GM20000 (cell line): ENCODE results near the gene THBS1.

Source experiments
- DNase-seq: peaks from one replicate; pipeline ENCODE4 v3.0.0; 2012; ENCODE audit warnings: low spot score
- TF ChIP-seq, protein P1 (sequence below): IDR thresholded peaks from 2 replicates; pipeline ENCODE4 v1.5.1; 2012; ENCODE audit warnings: mild to moderate bottlenecking, control low read depth; ENCODE audit errors: extremely low read depth, missing control alignments

Gene THBS1

DNA sequence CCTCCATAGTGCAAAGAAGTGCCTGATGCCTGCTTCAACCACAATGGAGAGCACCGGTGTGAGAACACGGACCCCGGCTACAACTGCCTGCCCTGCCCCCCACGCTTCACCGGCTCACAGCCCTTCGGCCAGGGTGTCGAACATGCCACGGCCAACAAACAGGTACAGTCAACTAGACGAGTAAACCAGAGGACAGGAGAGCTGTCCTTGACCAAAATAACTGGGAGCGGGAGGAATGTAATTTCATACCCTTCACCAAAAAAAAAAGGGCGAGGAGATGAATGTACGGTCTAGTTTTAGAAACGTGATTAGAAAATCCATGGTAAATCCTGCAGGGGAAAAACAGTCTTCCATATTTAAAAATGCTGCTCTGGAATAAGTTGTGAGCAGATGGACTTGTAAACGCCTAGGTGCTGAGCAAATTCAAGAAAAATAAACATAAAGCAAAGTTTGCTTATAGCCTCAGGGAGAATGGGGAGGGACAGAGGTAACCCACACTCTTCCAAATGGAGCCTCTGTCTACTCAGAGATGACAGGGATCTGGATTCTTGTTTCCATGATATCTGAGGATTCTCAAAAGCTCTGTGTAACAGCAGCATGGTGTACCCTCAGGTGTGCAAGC lies 8.4 kb downstream of the THBS1 start:
- TF ChIP-seq, protein P1, sequence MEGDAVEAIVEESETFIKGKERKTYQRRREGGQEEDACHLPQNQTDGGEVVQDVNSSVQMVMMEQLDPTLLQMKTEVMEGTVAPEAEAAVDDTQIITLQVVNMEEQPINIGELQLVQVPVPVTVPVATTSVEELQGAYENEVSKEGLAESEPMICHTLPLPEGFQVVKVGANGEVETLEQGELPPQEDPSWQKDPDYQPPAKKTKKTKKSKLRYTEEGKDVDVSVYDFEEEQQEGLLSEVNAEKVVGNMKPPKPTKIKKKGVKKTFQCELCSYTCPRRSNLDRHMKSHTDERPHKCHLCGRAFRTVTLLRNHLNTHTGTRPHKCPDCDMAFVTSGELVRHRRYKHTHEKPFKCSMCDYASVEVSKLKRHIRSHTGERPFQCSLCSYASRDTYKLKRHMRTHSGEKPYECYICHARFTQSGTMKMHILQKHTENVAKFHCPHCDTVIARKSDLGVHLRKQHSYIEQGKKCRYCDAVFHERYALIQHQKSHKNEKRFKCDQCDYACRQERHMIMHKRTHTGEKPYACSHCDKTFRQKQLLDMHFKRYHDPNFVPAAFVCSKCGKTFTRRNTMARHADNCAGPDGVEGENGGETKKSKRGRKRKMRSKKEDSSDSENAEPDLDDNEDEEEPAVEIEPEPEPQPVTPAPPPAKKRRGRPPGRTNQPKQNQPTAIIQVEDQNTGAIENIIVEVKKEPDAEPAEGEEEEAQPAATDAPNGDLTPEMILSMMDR = no peak
- DNase-seq = no peak

DNA sequence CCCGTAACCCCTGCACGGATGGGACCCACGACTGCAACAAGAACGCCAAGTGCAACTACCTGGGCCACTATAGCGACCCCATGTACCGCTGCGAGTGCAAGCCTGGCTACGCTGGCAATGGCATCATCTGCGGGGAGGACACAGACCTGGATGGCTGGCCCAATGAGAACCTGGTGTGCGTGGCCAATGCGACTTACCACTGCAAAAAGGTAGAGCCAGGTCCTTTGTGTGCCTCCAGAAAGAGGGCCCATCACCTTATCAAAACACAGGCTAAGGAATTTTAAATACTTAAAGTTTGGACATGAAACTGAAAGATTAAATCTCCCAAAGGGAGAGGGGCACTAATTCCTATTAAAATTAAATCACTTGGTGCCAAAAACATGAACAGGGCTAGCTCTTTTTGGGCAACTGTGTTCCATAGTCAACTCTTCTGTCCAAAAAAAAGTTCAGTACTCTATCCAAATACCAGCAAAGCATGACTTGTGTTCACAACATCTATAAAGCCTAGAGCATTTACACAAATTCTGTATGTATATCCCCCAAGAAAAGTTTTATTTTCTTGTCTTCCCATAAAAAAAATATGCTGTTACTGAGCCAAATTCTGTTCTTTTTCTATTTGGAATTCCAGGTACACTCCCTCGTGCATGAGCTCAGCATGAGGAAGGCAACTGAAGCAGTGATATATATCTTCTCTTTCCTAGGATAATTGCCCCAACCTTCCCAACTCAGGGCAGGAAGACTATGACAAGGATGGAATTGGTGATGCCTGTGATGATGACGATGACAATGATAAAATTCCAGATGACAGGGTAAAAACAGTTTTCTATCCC lies 9.2 kb downstream of the THBS1 start:
- TF ChIP-seq, protein P1 = no peak
- no peak for DNase-seq

DNA sequence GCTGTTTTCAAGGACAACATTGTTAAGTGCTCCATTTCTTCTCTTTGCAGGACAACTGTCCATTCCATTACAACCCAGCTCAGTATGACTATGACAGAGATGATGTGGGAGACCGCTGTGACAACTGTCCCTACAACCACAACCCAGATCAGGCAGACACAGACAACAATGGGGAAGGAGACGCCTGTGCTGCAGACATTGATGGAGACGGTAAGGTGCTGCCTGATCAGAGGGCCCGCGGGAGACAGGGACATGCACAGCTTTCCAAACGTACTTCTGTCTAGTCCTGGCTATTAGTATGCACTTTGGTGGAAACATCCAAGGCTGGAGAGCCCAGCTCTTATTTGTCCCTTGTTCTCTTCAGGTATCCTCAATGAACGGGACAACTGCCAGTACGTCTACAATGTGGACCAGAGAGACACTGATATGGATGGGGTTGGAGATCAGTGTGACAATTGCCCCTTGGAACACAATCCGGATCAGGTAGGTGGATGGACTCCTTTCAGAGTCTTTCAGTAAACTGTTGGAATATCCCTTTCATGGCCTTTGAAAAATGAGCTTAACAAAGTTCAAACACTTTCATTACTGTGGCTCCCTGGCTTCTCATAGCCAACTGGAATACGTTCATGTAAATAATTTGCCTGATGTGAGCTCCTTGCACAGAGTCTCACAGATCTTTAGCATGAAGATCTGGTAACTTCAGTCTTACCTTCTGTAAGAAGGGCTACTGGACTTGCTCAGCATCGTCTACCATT lies 10.4 kb downstream of the THBS1 start:
- no peak for DNase-seq
- TF ChIP-seq, protein P1 = no peak

DNA sequence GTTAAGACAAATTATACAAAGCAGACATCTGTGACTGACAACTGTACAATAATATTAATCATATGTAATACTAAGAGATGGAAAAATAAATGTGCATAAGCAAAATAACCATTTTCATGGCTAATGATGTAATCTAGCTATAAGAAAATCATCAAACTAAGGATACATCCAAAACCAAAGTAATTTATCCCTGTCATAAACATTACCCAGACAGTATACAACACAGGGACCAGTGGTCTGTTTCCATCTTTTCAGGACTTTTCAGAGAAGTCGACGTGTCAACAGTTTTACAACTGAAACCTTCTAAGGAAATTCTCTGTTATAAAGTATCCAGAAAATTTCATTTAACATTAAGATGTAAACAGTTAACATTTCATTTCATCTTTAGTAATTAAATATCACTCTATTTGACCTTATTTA lies 11.0 kb downstream of the THBS1 start:
- no peak for DNase-seq
- TF ChIP-seq, protein P1 = no peak

DNA sequence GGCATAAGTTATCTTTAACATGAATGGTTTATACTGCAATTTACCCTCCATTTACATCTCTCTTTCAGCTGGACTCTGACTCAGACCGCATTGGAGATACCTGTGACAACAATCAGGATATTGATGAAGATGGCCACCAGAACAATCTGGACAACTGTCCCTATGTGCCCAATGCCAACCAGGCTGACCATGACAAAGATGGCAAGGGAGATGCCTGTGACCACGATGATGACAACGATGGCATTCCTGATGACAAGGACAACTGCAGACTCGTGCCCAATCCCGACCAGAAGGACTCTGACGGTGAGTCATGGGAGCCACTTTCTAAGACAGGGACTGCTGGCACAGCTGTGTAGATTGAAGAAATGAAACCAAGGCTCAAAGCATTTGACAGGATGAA lies 11.6 kb downstream of the THBS1 start:
- TF ChIP-seq, protein P1 = no peak
- no peak for DNase-seq

DNA sequence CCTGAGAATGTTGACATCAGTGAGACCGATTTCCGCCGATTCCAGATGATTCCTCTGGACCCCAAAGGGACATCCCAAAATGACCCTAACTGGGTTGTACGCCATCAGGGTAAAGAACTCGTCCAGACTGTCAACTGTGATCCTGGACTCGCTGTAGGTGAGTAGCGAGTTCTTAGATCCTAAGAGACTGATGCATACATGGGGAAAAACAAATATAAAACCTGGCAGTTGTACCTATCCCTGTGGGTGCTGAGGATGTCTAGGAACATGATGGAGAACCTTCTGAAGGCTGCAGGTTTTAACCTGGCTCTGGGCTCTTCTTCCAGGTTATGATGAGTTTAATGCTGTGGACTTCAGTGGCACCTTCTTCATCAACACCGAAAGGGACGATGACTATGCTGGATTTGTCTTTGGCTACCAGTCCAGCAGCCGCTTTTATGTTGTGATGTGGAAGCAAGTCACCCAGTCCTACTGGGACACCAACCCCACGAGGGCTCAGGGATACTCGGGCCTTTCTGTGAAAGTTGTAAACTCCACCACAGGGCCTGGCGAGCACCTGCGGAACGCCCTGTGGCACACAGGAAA lies 12.3 kb downstream of the THBS1 start:
- no peak for DNase-seq
- TF ChIP-seq, protein P1 = no peak
